ENCODE measurements around the gene RPS23. TPM values are rescaled to one million over a fixed set of nuclear protein-coding genes. Genes with fewer than 3 reads are reported as not detected.
"Not testable (repeated sequence)": the region's sequence is repeated elsewhere in the genome, so short reads cannot be mapped to it uniquely, and the experiment has no call there.

Gene RPS23
- total RNA-seq, 1 experiment from 2014 or later, result 5,316 TPM

DNA sequence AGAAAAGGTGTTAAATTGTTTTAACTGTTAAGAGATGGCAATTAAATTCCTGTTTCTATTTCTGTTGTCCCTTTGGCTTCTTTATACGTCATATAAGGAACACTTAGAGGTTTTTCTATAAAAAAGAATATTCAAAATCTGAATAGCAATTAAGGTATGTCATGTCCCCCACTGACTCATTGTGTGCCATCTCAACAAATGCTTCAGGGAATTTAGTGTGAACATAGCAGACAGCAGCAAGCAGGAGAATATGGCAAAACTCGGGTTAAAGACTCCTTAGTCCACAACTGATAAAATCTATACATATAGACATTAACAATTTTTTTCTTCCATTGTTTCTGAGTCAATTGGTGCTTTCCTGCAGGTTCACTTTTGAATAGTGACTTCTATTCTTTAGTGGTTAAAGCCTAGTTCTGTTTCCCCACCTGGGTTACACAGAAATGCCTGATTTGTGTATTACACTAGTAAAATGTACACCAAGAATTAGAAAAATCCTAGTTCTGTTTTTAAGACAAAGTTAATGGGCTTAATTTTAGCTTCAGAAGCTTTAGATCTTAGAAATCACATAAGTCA, 17.9 kb upstream of the RPS23 start:
- in situ Hi-C loops (cut with HindIII; ENCODE audit: low pct_unique_long_range_greater_than_20kb, low sequenced_read_pairs), result no loop called here

DNA sequence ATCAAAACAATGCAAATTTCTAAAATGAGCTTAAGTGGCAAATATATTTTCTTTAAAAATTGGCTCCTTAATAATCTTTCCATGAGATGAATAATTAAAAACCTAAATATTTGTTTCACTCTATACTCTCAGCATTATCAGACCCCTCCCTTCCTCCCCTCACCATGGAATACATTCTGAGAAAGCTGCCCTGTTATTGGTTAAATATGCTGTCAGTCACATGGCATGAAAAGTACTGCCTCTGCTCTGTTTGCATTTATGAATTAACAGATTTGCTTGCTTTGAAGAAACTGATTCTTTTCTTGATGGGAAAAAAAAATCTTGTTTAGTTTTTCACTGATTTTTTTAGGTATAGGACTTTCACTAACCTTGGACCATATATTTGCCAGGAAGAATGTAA, 17.0 kb upstream of the RPS23 start:
- in situ Hi-C loops (cut with HindIII; ENCODE audit: low pct_unique_long_range_greater_than_20kb, low sequenced_read_pairs), result no loop called here
- peak; percentile 39 for DNase-seq (ENCODE audit: low read depth, low spot score)

More for the DNA sequence above, 17.9 kb upstream of the RPS23 start:
- no peak for DNase-seq (ENCODE audit: low read depth, low spot score)

DNA sequence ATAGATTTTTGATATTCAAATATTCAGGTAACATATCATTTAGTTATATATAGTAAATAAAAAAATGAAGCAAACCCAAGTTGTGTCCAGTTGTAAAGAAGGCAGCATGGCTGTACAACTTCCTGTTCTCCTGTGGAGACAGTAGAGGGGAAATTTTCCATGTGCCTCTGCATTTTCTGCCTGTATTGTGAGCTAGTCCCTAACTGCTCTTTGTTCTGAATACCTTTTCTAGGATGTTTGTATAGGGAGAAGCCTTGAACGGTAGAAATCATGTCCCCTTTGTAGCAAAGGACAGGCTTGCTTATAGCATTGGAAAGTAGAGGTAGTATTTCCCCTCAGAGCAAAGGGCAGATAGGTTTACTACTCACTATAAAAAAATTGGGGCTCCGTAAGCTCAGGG, 13.3 kb upstream of the RPS23 start:
- in situ Hi-C loops (cut with HindIII; ENCODE audit: low pct_unique_long_range_greater_than_20kb, low sequenced_read_pairs), result no loop called here
- DNase-seq (ENCODE audit: low read depth, low spot score), result no peak

DNA sequence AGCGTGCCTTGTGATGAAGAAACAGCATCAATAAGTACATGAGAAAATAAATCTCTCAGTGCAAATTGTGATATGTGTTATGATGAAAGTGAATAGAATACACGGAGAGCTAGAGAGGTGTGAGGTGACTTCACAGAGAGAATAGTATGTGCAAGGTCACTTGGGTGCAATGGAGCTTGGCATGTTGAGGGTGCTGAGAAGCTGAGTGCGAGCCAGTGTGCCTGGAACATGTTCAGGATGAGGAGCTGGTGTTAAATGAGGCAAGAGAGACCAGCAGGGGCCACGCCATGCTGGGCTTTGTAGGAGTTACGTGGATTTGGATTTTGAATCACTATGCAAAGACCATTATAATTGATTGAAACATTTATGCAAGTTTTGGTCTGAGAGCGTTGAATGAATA, 12.8 kb upstream of the RPS23 start:
- no peak for DNase-seq (ENCODE audit: low read depth, low spot score)
- in situ Hi-C loops (cut with HindIII; ENCODE audit: low pct_unique_long_range_greater_than_20kb, low sequenced_read_pairs), result no loop called here

DNA sequence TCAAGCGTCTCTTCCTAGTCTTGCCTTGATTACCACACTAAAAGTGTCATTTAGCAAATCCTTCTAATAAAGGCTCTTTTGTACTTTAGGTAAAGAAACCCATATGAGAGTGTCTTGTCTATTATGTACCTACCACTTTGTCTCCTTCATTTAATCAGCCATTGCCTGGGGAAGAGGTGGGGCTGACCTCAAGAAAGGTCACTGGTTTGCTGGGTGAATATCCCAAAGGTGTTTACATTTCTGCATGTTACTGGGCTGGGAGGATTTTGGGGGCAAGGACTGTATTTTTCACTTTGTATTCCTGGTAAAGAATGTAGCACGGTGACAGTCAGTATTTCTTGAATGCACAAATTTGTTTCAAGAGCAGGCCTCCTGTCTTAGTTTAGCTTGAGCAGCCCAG, 11.9 kb upstream of the RPS23 start:
- in situ Hi-C loops (cut with HindIII; ENCODE audit: low pct_unique_long_range_greater_than_20kb, low sequenced_read_pairs), result no loop called here
- no peak for DNase-seq (ENCODE audit: low read depth, low spot score)

DNA sequence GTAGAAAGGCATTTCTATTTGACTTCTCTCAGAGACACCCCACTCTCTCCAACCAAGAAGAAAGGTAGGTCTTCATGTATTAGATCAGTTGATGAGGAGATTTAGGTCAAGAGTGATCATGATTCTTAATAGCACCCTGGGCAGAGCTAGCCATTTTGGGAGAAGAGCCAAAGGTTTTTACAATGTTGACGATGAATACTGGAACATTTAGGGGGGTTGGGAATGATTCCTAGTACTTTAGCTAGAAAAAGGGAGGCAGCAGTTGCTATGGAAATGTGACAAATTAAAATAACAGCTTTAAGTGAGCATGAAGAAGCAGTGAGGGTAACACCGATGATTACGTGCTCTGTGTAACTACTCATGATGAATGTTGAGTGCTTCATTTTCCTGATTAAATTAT, 9.5 kb upstream of the RPS23 start:
- in situ Hi-C loops (cut with HindIII; ENCODE audit: low pct_unique_long_range_greater_than_20kb, low sequenced_read_pairs), result no loop called here
- DNase-seq (ENCODE audit: low read depth, low spot score), result no peak

DNA sequence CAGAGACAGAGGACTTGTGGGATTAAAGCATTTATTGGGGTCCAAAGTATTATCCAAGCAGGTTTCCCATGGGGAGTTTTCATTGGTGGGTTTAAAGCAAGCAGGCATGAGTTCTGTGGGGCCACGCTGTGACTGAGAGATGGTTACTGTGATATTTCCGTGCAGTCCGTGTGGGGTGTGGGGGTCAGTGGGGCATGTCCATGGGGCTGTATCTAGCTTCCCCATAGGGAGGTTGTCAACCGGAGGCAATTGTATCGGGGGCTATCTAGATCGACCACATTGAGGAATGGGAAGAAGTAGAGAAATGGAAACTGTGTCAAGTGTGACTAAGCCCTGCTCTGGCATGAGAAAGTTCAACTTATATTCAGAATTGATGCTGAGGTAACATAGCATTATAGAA, 7.1 kb upstream of the RPS23 start:
- DNase-seq (ENCODE audit: low read depth, low spot score), result no peak
- in situ Hi-C loops (cut with HindIII; ENCODE audit: low pct_unique_long_range_greater_than_20kb, low sequenced_read_pairs), result no loop called here

DNA sequence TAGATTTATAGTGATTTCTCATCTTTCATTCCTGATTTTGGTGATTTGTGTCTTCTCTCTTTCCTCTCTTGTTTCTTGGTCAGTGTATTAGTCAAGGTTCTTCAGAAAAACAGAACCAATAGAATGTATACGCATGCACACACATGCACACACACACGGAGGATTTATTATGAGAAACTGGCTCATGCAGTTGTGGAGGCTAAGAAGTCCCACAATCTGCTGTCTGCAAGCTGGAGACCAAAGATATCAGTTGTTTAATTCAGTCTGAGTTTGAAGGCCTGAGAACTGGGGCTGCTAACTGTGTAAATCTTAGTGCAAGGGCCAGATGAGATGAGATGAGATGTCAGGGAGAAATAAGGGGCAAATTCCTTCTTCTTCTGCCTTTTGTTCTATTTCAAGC, 5.7 kb upstream of the RPS23 start:
- in situ Hi-C loops (cut with HindIII; ENCODE audit: low pct_unique_long_range_greater_than_20kb, low sequenced_read_pairs), result no loop called here
- no peak for DNase-seq (ENCODE audit: low read depth, low spot score)

DNA sequence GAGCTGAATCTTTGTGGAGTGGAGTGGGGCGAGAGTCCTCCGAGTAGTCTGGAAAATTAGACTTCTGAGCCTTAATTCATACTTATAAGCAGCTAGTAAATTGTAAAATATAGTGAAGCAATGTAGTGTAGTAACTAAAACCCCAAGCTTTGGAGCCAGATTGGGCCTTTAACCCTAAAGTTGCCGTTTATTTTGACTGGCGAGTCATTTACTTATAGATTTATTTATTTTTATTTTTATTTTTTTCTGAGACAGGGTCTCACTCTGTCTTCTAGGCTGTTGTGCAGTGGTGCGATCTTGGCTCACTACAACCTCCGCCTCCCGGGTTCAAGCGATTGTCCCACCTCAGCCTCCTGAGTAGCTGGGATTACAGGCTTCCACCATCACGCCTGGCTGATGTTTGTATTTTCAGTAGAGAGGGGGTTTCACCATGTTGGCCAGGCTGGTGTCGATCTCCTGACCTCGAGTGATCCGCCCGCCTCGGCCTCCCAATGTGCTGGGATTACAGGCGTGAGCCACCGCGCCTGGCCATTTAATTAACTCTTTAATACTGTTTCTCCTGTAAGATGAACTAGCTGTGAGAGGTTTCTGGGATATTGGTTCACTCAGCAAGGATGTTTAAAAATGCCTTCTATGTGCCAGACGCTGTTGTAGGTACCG, 687 bp upstream of the RPS23 start:
- no peak for DNase-seq (ENCODE audit: low read depth, low spot score)
- in situ Hi-C loops (cut with HindIII; ENCODE audit: low pct_unique_long_range_greater_than_20kb, low sequenced_read_pairs), result no loop called here

DNA sequence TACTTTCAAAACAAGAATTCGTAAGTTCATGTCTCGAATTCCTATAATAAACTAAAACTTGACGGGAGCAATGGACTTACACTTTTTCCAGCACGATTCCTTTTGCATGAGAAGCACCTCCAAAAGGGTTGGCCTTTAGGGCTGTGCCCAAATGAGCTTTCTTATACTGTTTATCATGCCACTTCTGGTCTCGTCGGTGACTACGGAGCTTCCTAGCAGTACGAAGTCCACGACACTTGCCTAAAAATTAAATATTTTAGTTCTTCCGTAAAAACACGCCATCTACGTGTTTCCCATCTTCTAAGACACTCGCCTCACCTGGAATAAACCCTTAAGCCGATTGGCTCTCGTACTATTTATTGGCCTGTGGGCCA, 554 bp downstream of the RPS23 start:
- in situ Hi-C loops (cut with HindIII; ENCODE audit: low pct_unique_long_range_greater_than_20kb, low sequenced_read_pairs), result no loop called here
- no peak for DNase-seq (ENCODE audit: low read depth, low spot score)

DNA sequence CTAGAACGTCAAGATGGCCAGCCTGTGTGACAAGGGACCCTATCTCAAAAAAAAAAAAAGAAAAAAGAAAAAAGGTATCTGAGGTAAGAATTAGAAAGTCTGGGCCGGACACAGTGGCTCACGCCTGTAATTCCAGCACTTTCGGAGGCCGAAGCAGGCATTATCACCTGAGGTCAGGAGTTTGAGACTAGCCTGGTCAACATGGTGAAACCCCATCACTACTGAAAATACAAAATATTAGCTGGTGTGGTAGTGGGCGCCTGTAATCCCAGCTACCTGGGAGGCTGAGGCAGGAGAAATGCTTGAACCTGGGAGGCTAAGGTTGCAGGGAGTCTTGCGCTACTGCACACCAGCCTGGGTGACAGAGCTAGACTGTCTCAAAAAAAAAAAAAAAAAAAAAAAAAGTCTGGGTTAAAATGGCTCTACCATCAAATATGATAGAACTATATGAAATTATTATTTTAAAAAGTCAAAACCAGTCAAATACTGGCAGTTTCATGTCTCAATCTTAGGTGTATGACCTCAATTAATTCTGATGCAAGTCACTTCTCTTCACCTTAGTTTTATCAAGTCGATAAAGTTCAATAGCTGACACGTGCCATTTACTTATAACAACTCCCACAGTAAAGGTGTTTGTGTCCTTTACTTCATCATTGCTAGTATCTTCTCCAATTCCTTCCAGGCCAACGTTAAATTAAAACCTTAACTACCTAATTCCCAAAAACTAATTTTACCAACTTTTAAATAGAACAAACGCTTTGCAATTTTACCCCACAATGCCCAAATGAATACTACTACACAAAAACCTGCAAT, 1.1 kb downstream of the RPS23 start:
- no peak for DNase-seq (ENCODE audit: low read depth, low spot score)
- in situ Hi-C loops (cut with HindIII; ENCODE audit: low pct_unique_long_range_greater_than_20kb, low sequenced_read_pairs), result no loop called here

DNA sequence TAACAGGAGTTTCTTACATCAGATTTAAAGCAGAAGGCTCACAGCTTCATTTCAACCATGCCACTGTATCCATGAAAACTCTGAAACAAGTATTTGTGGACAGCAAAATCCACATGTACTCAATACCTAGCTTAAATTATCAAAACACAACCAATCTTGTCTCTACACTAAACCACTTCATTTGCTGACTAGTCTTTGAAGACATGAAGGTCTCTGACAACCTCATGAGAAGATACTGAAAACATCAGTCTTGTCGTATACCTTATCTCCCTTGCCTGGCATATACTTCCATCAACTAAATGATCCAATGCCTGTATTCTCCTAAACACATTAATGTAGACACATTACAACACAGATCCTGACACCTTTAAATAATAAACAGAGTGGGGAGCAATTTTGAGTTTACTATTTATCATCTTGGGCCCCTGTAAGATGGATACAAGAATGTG, 2.9 kb downstream of the RPS23 start:
- in situ Hi-C loops (cut with HindIII; ENCODE audit: low pct_unique_long_range_greater_than_20kb, low sequenced_read_pairs), result no loop called here
- no peak for DNase-seq (ENCODE audit: low read depth, low spot score)

DNA sequence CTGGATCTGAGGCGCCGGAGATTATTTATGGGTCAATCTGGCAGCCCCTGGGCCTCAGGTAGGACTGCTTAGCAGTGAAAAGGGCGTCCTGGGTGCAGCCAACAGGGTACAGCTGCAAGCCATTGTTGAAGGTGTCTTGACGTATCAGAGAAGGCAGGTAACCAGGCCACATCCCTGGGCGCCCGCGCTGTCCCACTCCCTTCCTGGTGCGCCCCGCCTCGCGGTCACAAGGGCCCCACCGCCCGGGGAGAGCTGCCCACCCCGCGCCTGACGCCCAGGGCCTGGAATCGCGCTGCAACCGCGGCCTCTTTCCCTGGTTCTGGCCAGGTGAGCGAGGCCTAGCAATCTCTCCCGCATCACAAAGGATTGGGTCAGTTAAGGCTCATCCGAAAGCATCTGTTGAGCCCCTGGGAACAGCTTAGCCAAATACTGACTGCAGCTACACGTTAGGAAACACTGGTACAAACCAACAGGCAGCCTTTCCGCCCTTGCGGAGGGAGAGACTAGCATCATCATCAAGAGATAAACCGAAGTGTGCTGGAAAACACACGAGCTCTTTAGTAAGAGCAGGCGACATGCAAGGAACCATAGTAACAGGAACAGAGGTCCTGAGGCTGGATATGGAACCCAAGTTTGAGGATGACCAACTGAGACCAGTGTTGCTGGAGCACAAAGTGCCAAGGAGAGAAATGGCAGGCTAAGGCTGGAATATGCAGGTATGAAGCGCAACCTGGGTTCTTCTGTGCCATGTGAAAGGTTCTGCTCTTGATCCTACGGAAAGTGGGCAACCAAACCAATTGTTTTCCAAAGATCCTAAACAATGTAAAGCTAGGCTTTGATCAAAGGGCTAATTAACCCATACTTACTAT, 3.6 kb downstream of the RPS23 start:
- in situ Hi-C loops (cut with HindIII; ENCODE audit: low pct_unique_long_range_greater_than_20kb, low sequenced_read_pairs), result no loop called here
- peak; percentile 13 for DNase-seq (ENCODE audit: low read depth, low spot score)

DNA sequence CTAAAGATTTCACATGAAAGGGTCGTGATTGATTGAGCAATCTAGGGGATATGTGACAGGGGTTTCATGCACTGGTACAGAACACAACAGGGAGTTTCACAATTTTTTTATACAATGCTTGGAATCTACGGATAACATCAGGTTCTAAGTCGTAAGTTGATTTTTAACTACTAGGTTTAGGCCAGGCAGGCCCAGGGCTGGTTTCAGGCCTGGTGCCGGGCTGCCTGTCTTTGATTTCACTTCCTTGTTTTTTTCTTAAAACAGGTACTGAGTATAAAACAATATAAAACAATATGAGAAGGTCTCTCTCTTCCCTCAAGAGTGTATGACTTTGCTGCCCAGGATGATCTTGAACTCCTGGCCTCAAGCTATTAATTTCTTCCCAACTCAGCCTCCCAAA, 4.7 kb downstream of the RPS23 start:
- DNase-seq (ENCODE audit: low read depth, low spot score); in situ Hi-C loops (cut with HindIII; ENCODE audit: low pct_unique_long_range_greater_than_20kb, low sequenced_read_pairs): not testable (repeated sequence)

DNA sequence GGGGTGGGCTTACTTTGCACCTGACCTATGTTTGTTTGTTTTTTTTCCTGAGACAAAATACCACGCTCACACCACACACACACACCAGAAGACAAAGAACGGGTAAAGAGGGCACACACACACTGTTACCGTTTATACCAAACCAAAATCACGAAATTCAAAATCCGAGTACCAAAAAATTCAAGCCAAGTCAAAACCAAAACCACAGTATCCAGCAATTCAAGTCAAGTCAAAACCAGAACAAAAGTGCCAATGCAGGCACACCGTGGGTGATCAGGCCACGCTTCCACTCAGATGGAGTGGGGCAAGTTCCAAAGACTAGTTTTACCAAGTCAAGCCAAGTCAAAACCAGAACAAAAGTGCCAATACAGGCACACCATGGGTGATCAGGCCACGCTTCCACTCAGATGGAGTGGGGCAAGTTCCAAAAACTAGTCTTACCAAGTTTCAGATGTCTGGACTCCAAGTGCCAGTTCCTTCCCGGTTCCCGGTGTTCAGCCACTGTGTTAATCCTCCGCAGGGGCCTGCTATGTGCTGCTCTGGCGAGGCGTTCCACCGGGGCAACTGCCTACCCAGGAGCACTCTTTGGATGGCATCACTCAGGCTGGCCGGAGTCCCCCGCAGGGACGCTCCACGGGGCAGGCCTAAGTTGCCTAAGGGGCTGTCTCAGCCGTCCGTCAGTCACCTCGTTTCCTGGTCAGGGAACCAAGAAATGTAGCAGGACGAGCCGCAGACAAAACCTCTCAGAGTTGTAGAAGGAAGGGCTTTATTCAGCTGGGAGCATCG, 5.4 kb downstream of the RPS23 start:
- in situ Hi-C loops (cut with HindIII; ENCODE audit: low pct_unique_long_range_greater_than_20kb, low sequenced_read_pairs); DNase-seq (ENCODE audit: low read depth, low spot score): not testable (repeated sequence)

DNA sequence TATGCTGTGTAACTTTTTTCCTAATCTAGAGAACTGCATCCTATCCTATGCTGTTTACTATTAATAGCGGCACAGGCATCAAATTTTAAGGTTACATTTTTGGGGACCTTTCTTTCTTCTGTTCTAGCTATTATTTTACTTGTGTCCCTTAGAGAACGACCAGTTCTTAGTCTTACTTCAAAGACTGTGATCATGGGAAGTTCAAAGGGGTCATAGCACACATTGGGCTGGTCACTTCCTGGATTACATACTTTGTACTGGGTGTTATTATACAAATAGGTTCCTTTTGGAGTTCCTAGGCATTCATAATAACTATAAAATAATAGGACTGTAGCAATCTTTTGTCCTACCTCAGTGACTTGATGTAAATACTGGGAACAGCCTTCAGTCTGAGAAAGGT, 8.8 kb downstream of the RPS23 start:
- in situ Hi-C loops (cut with HindIII; ENCODE audit: low pct_unique_long_range_greater_than_20kb, low sequenced_read_pairs); DNase-seq (ENCODE audit: low read depth, low spot score): not testable (repeated sequence)

DNA sequence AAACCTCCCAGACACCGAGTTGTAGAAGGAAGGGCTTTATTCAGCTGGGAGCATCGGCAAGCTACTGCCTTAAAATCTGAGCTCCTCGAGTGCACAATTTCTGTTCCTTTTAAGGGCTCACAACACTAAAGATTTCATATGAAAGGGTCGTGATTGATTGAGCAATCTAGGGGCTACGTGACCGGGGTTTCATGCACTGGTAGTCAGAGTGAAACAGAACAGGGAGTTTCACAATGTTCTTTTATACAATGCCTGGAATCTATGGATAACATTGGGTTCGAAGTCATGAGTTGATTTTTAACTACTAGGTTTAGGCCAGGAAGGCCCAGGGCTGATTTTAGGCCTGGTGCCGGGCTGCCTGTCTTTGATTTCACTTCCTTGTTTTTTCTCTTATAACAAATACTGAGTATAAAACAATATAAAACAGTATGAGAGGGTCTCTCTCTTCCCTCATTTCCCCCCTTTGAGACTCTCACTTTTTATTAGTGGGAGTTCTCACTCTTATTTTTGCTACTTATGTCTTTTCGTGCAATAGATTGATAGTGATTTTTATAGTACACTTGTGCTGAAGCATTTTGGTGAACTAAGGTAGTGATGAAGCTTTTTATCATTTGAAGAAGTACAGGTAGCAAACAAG, 10.7 kb downstream of the RPS23 start:
- in situ Hi-C loops (cut with HindIII; ENCODE audit: low pct_unique_long_range_greater_than_20kb, low sequenced_read_pairs); DNase-seq (ENCODE audit: low read depth, low spot score): not testable (repeated sequence)
